ENCODE data around the gene OTUD5. TPM values are rescaled to one million over a fixed set of nuclear protein-coding genes. Genes with fewer than 3 reads are reported as not detected.
"Not testable (repeated sequence)": the region's sequence is repeated elsewhere in the genome, so short reads cannot be mapped to it uniquely, and the experiment has no call there.

The OTUD5 gene
- polyA plus RNA-seq, 1 donor, result 41.6 TPM

GRCh38 chrX:48876944-48877343, 80.5 kb downstream of the OTUD5 start:
- not testable (repeated sequence) for DNase-seq

Other genes with a start within 250 kb of the OTUD5 start
- gene GLOD5, start 195.9 kb downstream of the OTUD5 start, polyA plus RNA-seq (ENCODE audit: insufficient read length), result not detected
- gene GATA1, start 171.0 kb downstream of the OTUD5 start, polyA plus RNA-seq (ENCODE audit: insufficient read length), result 0.72 TPM
- 101 TPM for gene HDAC6, start 155.5 kb downstream of the OTUD5 start, polyA plus RNA-seq (ENCODE audit: insufficient read length)
- gene ERAS, start 131.1 kb downstream of the OTUD5 start, polyA plus RNA-seq (ENCODE audit: insufficient read length), result not detected
- gene PCSK1N, start 122.0 kb downstream of the OTUD5 start, polyA plus RNA-seq (ENCODE audit: insufficient read length), result not detected
- 38.2 TPM for gene TIMM17B, start 59.8 kb downstream of the OTUD5 start, polyA plus RNA-seq (ENCODE audit: insufficient read length)
- gene PQBP1, start 59.7 kb downstream of the OTUD5 start, polyA plus RNA-seq (ENCODE audit: insufficient read length), result 69.1 TPM
- 16.4 TPM for gene SLC35A2, start 46.0 kb downstream of the OTUD5 start, polyA plus RNA-seq (ENCODE audit: insufficient read length)
- 2.1 TPM for gene PIM2, start 38.6 kb downstream of the OTUD5 start, polyA plus RNA-seq (ENCODE audit: insufficient read length)
- 1.4 TPM for gene KCND1, start 14.2 kb upstream of the OTUD5 start, polyA plus RNA-seq (ENCODE audit: insufficient read length)
- 22.0 TPM for gene GRIPAP1, start 44.7 kb upstream of the OTUD5 start, polyA plus RNA-seq (ENCODE audit: insufficient read length)
- 22.2 TPM for gene TFE3, start 85.8 kb upstream of the OTUD5 start, polyA plus RNA-seq (ENCODE audit: insufficient read length)
- 4.6 TPM for gene CCDC120, start 101.4 kb upstream of the OTUD5 start, polyA plus RNA-seq (ENCODE audit: insufficient read length)
- 20.3 TPM for gene PRAF2, start 116.4 kb upstream of the OTUD5 start, polyA plus RNA-seq (ENCODE audit: insufficient read length)
- gene WDR45, start 122.3 kb upstream of the OTUD5 start, polyA plus RNA-seq (ENCODE audit: insufficient read length), result 34.5 TPM
- gene GPKOW, start 166.1 kb upstream of the OTUD5 start, polyA plus RNA-seq (ENCODE audit: insufficient read length), result 18.4 TPM
- 2.7 TPM for gene MAGIX, start 205.2 kb upstream of the OTUD5 start, polyA plus RNA-seq (ENCODE audit: insufficient read length)
- 148 TPM for gene PLP2, start 214.3 kb upstream of the OTUD5 start, polyA plus RNA-seq (ENCODE audit: insufficient read length)
- gene PRICKLE3, start 228.8 kb upstream of the OTUD5 start, polyA plus RNA-seq (ENCODE audit: insufficient read length), result 4.3 TPM
- 1.0 TPM for gene SYP, start 242.6 kb upstream of the OTUD5 start, polyA plus RNA-seq (ENCODE audit: insufficient read length)